WTC11 (cell line): ENCODE data around the gene PLXNA3. TPM values are rescaled to one million over a fixed set of nuclear protein-coding genes. Genes with fewer than 3 reads are reported as not detected.
A peak's percentile ranks its signal among the peaks of the same experiment; 100 is the strongest.

ENCODE experiments used
- ATAC-seq: fragments of 200-7000 bp; cut with Tn5 transposase; 2 replicates; pipeline ENCODE4 v1.10.0; 2021; ENCODE audit warnings: mild to moderate bottlenecking, moderate library complexity
- CTCF ChIA-PET: fragments of 300-600 bp; sonication (Branson Sonifier 250); formaldehyde crosslinking; loops from one replicate; lab custom pipeline; 2021; ENCODE audit warnings: antibody characterized with exemption; lab: Charles Lee
- POLR2A ChIA-PET: fragments of 350-600 bp; sonication (Branson Sonifier 250); formaldehyde crosslinking; loops from one replicate; lab custom pipeline; 2021; ENCODE audit warnings: antibody characterized with exemption; lab: Charles Lee
- DNase-seq: peaks from one replicate; pipeline ENCODE4 v3.0.0; 2021; ENCODE audit warnings: low spot score
- H3K27ac Mint-ChIP-seq: 2 replicates; pipeline ENCODE4 v1.8.0; 2021; ENCODE audit warnings: mixed read lengths
- H3K27me3 Mint-ChIP-seq: 2 replicates; pipeline ENCODE4 v1.8.0; 2021; ENCODE audit warnings: low read depth, mild to moderate bottlenecking, moderate library complexity, mixed read lengths
- H3K36me3 Mint-ChIP-seq: 2 replicates; pipeline ENCODE4 v1.8.0; 2021; ENCODE audit warnings: mixed read lengths
- H3K4me1 Mint-ChIP-seq: 2 replicates; pipeline ENCODE4 v1.8.0; 2022; ENCODE audit warnings: mixed read lengths
- H3K4me3 Mint-ChIP-seq: 2 replicates; pipeline ENCODE4 v1.8.0; 2021; ENCODE audit warnings: mild to moderate bottlenecking, moderate library complexity, mixed read lengths
- H3K9me3 Mint-ChIP-seq: 2 replicates; pipeline ENCODE4 v1.8.0; 2021; ENCODE audit warnings: mixed read lengths
- ATF1 ChIP-seq: sonication (generic); formaldehyde crosslinking; IDR thresholded peaks from 2 replicates; pipeline ENCODE4 v1.8.1; 2023; ENCODE audit warnings: mild to moderate bottlenecking, moderate library complexity, missing genetic modification reagents
- ELF4 ChIP-seq: sonication (generic); formaldehyde crosslinking; IDR thresholded peaks from 2 replicates; pipeline ENCODE4 v1.8.1; 2022; ENCODE audit warnings: low read depth, mild to moderate bottlenecking, moderate library complexity, missing genetic modification reagents
- EMX1 ChIP-seq: fragments of 250-450 bp; sonication (Bioruptor Pico); IDR thresholded peaks from 2 replicates; pipeline ENCODE4 v1.8.0; 2021; ENCODE audit warnings: mild to moderate bottlenecking
- ETV6 ChIP-seq: sonication (generic); formaldehyde crosslinking; IDR thresholded peaks from 2 replicates; pipeline ENCODE4 v1.8.1; 2022; ENCODE audit warnings: mild to moderate bottlenecking, missing genetic modification reagents
- GTF2I ChIP-seq: fragments of 250-450 bp; sonication (Bioruptor Pico); conservative IDR thresholded peaks from 2 replicates; pipeline ENCODE4 v1.4.0; 2021; ENCODE audit warnings: mild to moderate bottlenecking
- MYBL2 ChIP-seq: sonication (generic); formaldehyde crosslinking; IDR thresholded peaks from 2 replicates; pipeline ENCODE4 v1.8.1; 2023; ENCODE audit warnings: mild to moderate bottlenecking, moderate library complexity, missing genetic modification reagents
- SOX15 ChIP-seq: fragments of 250-450 bp; sonication (Bioruptor Pico); IDR thresholded peaks from 2 replicates; pipeline ENCODE4 v1.9.0; 2021; ENCODE audit warnings: mild to moderate bottlenecking
- ZNF138 ChIP-seq: sonication (generic); formaldehyde crosslinking; conservative IDR thresholded peaks from 2 replicates; pipeline ENCODE4 v1.8.1; 2022; ENCODE audit warnings: mild to moderate bottlenecking, moderate library complexity, missing genetic modification reagents
- ZNF263 ChIP-seq: sonication (generic); formaldehyde crosslinking; IDR thresholded peaks from 2 replicates; pipeline ENCODE4 v1.8.1; 2022; ENCODE audit warnings: low read depth, mild to moderate bottlenecking, moderate library complexity, missing genetic modification reagents
- ZNF423 ChIP-seq: fragments of 250-450 bp; sonication (Bioruptor Pico); IDR thresholded peaks from 2 replicates; pipeline ENCODE4 v2.1.2; 2022; ENCODE audit warnings: mild to moderate bottlenecking, moderate library complexity
- total RNA-seq: library from RNA; stranded (reverse); gene quantifications from 3 replicates; pipeline ENCODE4 v1.2.3, GENCODE V29; 2021
- TF ChIP-seq, protein P1 (sequence below): fragments of 250-450 bp; sonication (Bioruptor Pico); IDR thresholded peaks from 2 replicates; pipeline ENCODE4 v1.9.0; 2021; ENCODE audit warnings: mild to moderate bottlenecking
- TF ChIP-seq, protein P2 (sequence below): sonication (generic); formaldehyde crosslinking; IDR thresholded peaks from 2 replicates; pipeline ENCODE4 v1.8.0; 2022; ENCODE audit warnings: mild to moderate bottlenecking, missing genetic modification reagents
- TF ChIP-seq, protein P3 (sequence below): sonication (generic); formaldehyde crosslinking; IDR thresholded peaks from 2 replicates; pipeline ENCODE4 v1.8.1; 2023; ENCODE audit warnings: mild to moderate bottlenecking, missing genetic modification reagents
- TF ChIP-seq, protein P4 (sequence below): fragments of 250-450 bp; sonication (Bioruptor Pico); IDR thresholded peaks from 2 replicates; pipeline ENCODE4 v1.9.0; 2021; ENCODE audit warnings: mild to moderate bottlenecking
- TF ChIP-seq, protein P5 (sequence below): fragments of 250-450 bp; sonication (Bioruptor Pico); IDR thresholded peaks from 2 replicates; pipeline ENCODE4 v1.9.0; 2021; ENCODE audit warnings: moderate library complexity, mild to moderate bottlenecking, inconsistent platforms, borderline replicate concordance
- TF ChIP-seq, protein P6 (sequence below): sonication (generic); formaldehyde crosslinking; IDR thresholded peaks from 2 replicates; pipeline ENCODE4 v1.8.1; 2022; ENCODE audit warnings: low read depth, missing genetic modification reagents, borderline replicate concordance

Gene PLXNA3
- total RNA-seq, 1 experiment from 2014 or later: 26.6 TPM

DNA sequence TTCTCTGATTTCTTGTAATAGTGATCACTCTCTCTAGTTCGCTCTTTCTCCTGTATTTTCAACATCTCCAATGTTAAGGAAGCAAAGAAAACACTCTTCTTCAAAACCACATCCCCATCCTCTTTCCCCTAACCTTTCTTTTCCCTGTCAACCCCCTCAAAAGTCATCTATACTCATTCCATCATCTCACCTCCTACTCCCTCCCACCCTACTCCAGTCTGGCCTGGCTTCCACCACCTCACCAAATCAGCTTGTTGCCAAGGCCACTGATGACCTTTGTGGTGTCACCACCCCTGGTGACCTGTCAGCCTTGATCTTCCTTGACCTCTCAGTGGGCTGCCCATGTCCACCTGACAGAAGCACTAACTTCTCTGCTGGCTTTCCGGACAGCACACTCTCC is 55.6 kb downstream of the PLXNA3 start:
- Mint-ChIP-seq H3K27me3 (peaks cover 3% of the 10 kb centered on the region; the same call in 1 of the 2 replicates), H3K9me3 (no peaks in the 10 kb centered on the region), H3K36me3 (peaks cover 15% of the 10 kb centered on the region), H3K27ac (peak overlapping the region; percentile 65; the same call in 1 of the 2 replicates), H3K4me3 (peak overlapping the region; percentile 34; the same call in 1 of the 2 replicates), H3K4me1 (peaks cover 14% of the 10 kb centered on the region)
- ATAC-seq: no peak
- ChIA-PET CTCF (no interaction called here), POLR2A (no interaction called here)
- DNase-seq: no peak
- TF ChIP-seq, protein P1, sequence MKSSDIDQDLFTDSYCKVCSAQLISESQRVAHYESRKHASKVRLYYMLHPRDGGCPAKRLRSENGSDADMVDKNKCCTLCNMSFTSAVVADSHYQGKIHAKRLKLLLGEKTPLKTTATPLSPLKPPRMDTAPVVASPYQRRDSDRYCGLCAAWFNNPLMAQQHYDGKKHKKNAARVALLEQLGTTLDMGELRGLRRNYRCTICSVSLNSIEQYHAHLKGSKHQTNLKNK (CRISPR knock-in tag): no peak
- TF ChIP-seq ZNF423 (CRISPR knock-in tag): no peak
- TF ChIP-seq, protein P2, sequence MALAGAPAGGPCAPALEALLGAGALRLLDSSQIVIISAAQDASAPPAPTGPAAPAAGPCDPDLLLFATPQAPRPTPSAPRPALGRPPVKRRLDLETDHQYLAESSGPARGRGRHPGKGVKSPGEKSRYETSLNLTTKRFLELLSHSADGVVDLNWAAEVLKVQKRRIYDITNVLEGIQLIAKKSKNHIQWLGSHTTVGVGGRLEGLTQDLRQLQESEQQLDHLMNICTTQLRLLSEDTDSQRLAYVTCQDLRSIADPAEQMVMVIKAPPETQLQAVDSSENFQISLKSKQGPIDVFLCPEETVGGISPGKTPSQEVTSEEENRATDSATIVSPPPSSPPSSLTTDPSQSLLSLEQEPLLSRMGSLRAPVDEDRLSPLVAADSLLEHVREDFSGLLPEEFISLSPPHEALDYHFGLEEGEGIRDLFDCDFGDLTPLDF (CRISPR knock-in tag): no peak

DNA sequence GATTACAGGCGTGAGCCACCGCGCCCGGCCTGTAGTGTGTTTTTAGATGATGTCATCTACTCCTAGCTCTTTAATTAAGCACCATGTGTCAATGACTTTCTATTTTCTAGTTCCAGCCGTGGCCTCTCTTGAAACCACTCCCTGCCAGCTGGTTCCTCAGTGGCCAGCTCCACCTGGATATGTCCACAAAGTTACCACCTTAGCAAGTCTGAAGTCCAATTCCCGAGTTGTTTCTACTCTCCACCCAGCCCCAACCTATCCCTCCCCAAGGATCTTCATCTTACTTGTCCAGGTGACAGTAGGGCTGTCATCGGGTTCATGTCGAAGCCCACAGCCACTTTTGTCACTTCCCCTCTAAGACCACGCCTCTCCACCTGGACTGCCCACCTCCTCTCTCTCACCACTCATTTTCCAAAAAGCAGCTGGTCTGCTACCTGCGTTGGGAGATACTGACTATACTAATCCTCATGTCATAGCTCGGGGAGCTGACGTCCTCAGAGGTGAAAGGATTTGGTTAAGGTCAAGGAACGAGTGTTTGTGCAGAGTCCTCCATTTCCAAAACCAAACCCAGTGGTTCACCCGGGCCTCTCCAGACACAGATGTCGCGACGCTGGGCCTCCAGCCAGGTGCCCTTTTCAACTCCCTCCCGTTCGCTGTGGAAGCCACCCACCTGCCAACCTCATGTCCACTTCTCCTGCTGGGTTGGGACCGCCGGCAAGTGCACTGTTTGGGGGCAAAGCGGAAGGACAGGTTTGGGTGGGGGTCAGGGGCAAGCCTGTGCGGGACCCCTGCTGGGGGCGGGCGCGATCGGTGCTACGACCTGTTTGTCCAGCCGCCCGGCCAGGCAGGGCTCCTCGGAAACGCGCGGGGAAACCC is 57.2 kb downstream of the PLXNA3 start:
- ChIA-PET POLR2A (no interaction called here), CTCF (interaction anchor here (1.6 kb wide), 1 partner anchor 12 kb away, joined by 3 read pairs; no protein-coding TSS in a partner anchor)
- H3K27me3 Mint-ChIP-seq: peaks cover 11% of the 10 kb centered on the region; the same call in 1 of the 2 replicates
- H3K4me1 Mint-ChIP-seq: peaks cover 14% of the 10 kb centered on the region
- peak overlapping the region; percentile 73 for H3K4me3 Mint-ChIP-seq
- H3K27ac Mint-ChIP-seq: no peak overlapping the region
- no peaks in the 10 kb centered on the region for H3K9me3 Mint-ChIP-seq
- no peak for ATAC-seq
- no peak for DNase-seq
- H3K36me3 Mint-ChIP-seq: peaks cover 5% of the 10 kb centered on the region; the same call in 1 of the 2 replicates
- TF ChIP-seq ATF1 (CRISPR knock-in tag) (no peak), EMX1 (no peak), ETV6 (CRISPR knock-in tag) (no peak), MYBL2 (CRISPR knock-in tag) (no peak), GTF2I (CRISPR knock-in tag) (no peak), SOX15 (CRISPR knock-in tag) (no peak), ZNF263 (CRISPR knock-in tag) (no peak), ZNF138 (CRISPR knock-in tag) (no peak), ELF4 (no peak)
- TF ChIP-seq, protein P3, sequence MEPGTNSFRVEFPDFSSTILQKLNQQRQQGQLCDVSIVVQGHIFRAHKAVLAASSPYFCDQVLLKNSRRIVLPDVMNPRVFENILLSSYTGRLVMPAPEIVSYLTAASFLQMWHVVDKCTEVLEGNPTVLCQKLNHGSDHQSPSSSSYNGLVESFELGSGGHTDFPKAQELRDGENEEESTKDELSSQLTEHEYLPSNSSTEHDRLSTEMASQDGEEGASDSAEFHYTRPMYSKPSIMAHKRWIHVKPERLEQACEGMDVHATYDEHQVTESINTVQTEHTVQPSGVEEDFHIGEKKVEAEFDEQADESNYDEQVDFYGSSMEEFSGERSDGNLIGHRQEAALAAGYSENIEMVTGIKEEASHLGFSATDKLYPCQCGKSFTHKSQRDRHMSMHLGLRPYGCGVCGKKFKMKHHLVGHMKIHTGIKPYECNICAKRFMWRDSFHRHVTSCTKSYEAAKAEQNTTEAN (CRISPR knock-in tag): no peak
- TF ChIP-seq, protein P4, sequence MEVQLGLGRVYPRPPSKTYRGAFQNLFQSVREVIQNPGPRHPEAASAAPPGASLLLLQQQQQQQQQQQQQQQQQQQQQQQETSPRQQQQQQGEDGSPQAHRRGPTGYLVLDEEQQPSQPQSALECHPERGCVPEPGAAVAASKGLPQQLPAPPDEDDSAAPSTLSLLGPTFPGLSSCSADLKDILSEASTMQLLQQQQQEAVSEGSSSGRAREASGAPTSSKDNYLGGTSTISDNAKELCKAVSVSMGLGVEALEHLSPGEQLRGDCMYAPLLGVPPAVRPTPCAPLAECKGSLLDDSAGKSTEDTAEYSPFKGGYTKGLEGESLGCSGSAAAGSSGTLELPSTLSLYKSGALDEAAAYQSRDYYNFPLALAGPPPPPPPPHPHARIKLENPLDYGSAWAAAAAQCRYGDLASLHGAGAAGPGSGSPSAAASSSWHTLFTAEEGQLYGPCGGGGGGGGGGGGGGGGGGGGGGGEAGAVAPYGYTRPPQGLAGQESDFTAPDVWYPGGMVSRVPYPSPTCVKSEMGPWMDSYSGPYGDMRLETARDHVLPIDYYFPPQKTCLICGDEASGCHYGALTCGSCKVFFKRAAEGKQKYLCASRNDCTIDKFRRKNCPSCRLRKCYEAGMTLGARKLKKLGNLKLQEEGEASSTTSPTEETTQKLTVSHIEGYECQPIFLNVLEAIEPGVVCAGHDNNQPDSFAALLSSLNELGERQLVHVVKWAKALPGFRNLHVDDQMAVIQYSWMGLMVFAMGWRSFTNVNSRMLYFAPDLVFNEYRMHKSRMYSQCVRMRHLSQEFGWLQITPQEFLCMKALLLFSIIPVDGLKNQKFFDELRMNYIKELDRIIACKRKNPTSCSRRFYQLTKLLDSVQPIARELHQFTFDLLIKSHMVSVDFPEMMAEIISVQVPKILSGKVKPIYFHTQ: no peak
- TF ChIP-seq, protein P5, sequence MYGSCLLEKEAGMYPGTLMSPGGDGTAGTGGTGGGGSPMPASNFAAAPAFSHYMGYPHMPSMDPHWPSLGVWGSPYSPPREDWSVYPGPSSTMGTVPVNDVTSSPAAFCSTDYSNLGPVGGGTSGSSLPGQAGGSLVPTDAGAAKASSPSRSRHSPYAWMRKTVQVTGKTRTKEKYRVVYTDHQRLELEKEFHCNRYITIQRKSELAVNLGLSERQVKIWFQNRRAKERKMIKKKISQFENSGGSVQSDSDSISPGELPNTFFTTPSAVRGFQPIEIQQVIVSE (CRISPR knock-in tag): no peak
- TF ChIP-seq, protein P6, sequence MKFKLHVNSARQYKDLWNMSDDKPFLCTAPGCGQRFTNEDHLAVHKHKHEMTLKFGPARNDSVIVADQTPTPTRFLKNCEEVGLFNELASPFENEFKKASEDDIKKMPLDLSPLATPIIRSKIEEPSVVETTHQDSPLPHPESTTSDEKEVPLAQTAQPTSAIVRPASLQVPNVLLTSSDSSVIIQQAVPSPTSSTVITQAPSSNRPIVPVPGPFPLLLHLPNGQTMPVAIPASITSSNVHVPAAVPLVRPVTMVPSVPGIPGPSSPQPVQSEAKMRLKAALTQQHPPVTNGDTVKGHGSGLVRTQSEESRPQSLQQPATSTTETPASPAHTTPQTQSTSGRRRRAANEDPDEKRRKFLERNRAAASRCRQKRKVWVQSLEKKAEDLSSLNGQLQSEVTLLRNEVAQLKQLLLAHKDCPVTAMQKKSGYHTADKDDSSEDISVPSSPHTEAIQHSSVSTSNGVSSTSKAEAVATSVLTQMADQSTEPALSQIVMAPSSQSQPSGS (CRISPR knock-in tag): no peak
- TF ChIP-seq, all 79 proteins: peak for 0
